Hematopoietic multipotent progenitor cell treated with erythropoietin and hydrocortisone succinate and interleukin-3 and kit ligand, for 17 days (in vitro differentiated cells): Measurements from ENCODE around the gene MICOS13.
"Not testable (repeated sequence)": the region's sequence is repeated elsewhere in the genome, so short reads cannot be mapped to it uniquely, and the experiment has no call there.

ENCODE experiments used
- DNase-seq: peaks from one replicate; pipeline ENCODE4 v3.0.0-alpha.2; 2015; ENCODE audit warnings: low spot score

The MICOS13 gene

GRCh38 chr19:5680437-5681368 lies at the start of gene MICOS13, which contains the start of gene HSD11B1L:
TSS of gene MICOS13 (minus strand) at chr19:5680516. CDS start at chr19:5680486, 30 bp downstream.
TSS of gene HSD11B1L (plus strand) at chr19:5681027. CDS start at chr19:5684833, 3,806 bp downstream.
- peak; percentile 99 for DNase-seq

GRCh38 chr19:5727453-5728050 lies 47.2 kb upstream of the MICOS13 start:
- DNase-seq = no peak

GRCh38 chr19:5719961-5720790 lies 39.9 kb upstream of the MICOS13 start, which contains the start of the genes CATSPERD and LONP1:
TSS of gene CATSPERD (plus strand) at chr19:5720637. CDS start at chr19:5720738, 101 bp downstream.
TSS of gene LONP1 (minus strand) at chr19:5720146. CDS start at chr19:5720132, 14 bp downstream.
- peak; percentile 99 for DNase-seq

GRCh38 chr19:5719274-5719960 lies 39.1 kb upstream of the MICOS13 start:
- peak; percentile 52 for DNase-seq

GRCh38 chr19:5718579-5719273 lies 38.4 kb upstream of the MICOS13 start:
- DNase-seq = peak; percentile 71

GRCh38 chr19:5718037-5718578 lies 37.8 kb upstream of the MICOS13 start:
- DNase-seq = peak; percentile 8

GRCh38 chr19:5717215-5717935 lies 37.1 kb upstream of the MICOS13 start:
- DNase-seq = no peak

GRCh38 chr19:5714816-5715215 lies 34.5 kb upstream of the MICOS13 start:
- no peak for DNase-seq

GRCh38 chr19:5713228-5713627 lies 32.9 kb upstream of the MICOS13 start:
- DNase-seq = no peak

GRCh38 chr19:5711713-5712161 lies 31.4 kb upstream of the MICOS13 start:
- DNase-seq = no peak

GRCh38 chr19:5711025-5711424 lies 30.7 kb upstream of the MICOS13 start:
- DNase-seq = no peak

GRCh38 chr19:5707576-5708575 lies 27.6 kb upstream of the MICOS13 start:
- DNase-seq = no peak

- DNase-seq = no peak
These were observed 26.7 kb upstream of the MICOS13 start for GRCh38 chr19:5706876-5707573.

GRCh38 chr19:5705552-5705951 lies 25.2 kb upstream of the MICOS13 start:
- no peak for DNase-seq

GRCh38 chr19:5703819-5704818 lies 23.8 kb upstream of the MICOS13 start:
- no peak for DNase-seq

GRCh38 chr19:5702053-5702410 lies 21.7 kb upstream of the MICOS13 start:
- not testable (repeated sequence) for DNase-seq
